Loucy (cell line): ENCODE measurements around the gene APMAP.

Experiments used
- H2AFZ ChIP-seq: fragments of 200-600 bp; sonication (generic); 2 replicates; pipeline ENCODE4 v1.6.0; 2016; ENCODE audit warnings: antibody characterized with exemption, mild to moderate bottlenecking, low read length, moderate library complexity
- H3F3A ChIP-seq: fragments of 200-600 bp; 2 replicates; pipeline ENCODE4 v1.6.0; 2016; ENCODE audit warnings: antibody characterized with exemption, low read depth, mild to moderate bottlenecking
- H3K27me3 ChIP-seq: fragments of 200-600 bp; sonication (generic); 2 replicates; pipeline ENCODE4 v1.6.1; 2014; ENCODE audit warnings: low read length, mild to moderate bottlenecking; ENCODE audit not compliant: insufficient read depth, poor library complexity, severe bottlenecking
- H3K36me3 ChIP-seq: fragments of 200-600 bp; sonication (generic); 2 replicates; pipeline ENCODE4 v1.6.1; 2016; ENCODE audit warnings: low read length; ENCODE audit not compliant: insufficient read depth
- H3K4me1 ChIP-seq: fragments of 200-600 bp; sonication (generic); 2 replicates; pipeline ENCODE4 v1.5.1; 2014; ENCODE audit warnings: low read length, mild to moderate bottlenecking; ENCODE audit not compliant: insufficient read depth, poor library complexity, severe bottlenecking
- H3K4me2 ChIP-seq: fragments of 200-600 bp; sonication (generic); 2 replicates; pipeline ENCODE4 v1.6.0; 2014; ENCODE audit warnings: antibody characterized with exemption, low read length, low read depth, mild to moderate bottlenecking; ENCODE audit not compliant: poor library complexity, severe bottlenecking
- H3K4me3 ChIP-seq: fragments of 200-600 bp; sonication (generic); 2 replicates; pipeline ENCODE4 v1.5.1; 2014; ENCODE audit warnings: low read length, mild to moderate bottlenecking, mixed read lengths; ENCODE audit not compliant: poor library complexity, severe bottlenecking
- H3K79me2 ChIP-seq: fragments of 200-600 bp; sonication (generic); 2 replicates; pipeline ENCODE4 v1.6.1; 2014; ENCODE audit warnings: low read length; ENCODE audit not compliant: insufficient read depth
- H3K9ac ChIP-seq: fragments of 200-600 bp; sonication (generic); 2 replicates; pipeline ENCODE4 v1.6.0; 2014; ENCODE audit warnings: mild to moderate bottlenecking, low read depth, low read length, moderate library complexity; ENCODE audit not compliant: poor library complexity, severe bottlenecking
- H3K9me2 ChIP-seq: fragments of 200-600 bp; sonication (generic); replicated peaks from 2 replicates; pipeline ENCODE4 v1.6.1; 2016; ENCODE audit warnings: low read depth, low read length, mixed read lengths
- H3K9me3 ChIP-seq: fragments of 200-600 bp; sonication (generic); 2 replicates; pipeline ENCODE4 v1.6.1; 2014; ENCODE audit warnings: mild to moderate bottlenecking, antibody characterized with exemption, low read length, low read depth; ENCODE audit not compliant: insufficient read depth
- H4K20me1 ChIP-seq: fragments of 200-600 bp; sonication (generic); 2 replicates; pipeline ENCODE4 v1.6.0; 2014; ENCODE audit warnings: antibody characterized with exemption, low read length, mild to moderate bottlenecking; ENCODE audit not compliant: insufficient read depth, poor library complexity, severe bottlenecking
- CTCF ChIP-seq: fragments of 200-600 bp; sonication (generic); conservative IDR thresholded peaks from 2 replicates; pipeline ENCODE4 v1.5.1; 2014; ENCODE audit warnings: mild to moderate bottlenecking, antibody characterized with exemption, low read length
- EZH2phosphoT487 ChIP-seq: fragments of 200-600 bp; IDR thresholded peaks from 2 replicates; pipeline ENCODE4 v1.6.1; 2018; ENCODE audit warnings: antibody characterized with exemption, mild to moderate bottlenecking, moderate library complexity, borderline replicate concordance

APMAP gene

GRCh38 chr20:24977336-24977735 lies 15.2 kb downstream of the APMAP start:
- peaks cover 37% of the 10 kb centered on the region; the same call in 1 of the 2 replicates for H3K79me2 ChIP-seq
- no peak overlapping the region for H3K9ac ChIP-seq
- no peaks in the 10 kb centered on the region for H3F3A ChIP-seq
- H3K9me3 ChIP-seq: peaks cover 14% of the 10 kb centered on the region
- no peaks in the 10 kb centered on the region for H3K9me2 ChIP-seq
- no peaks in the 10 kb centered on the region for H3K27me3 ChIP-seq
- H3K4me3 ChIP-seq: no peak overlapping the region
- peaks cover 15% of the 10 kb centered on the region for H3K4me1 ChIP-seq
- no peak overlapping the region for H3K4me2 ChIP-seq
- TF ChIP-seq EZH2phosphoT487: no peak
- TF ChIP-seq CTCF: no peak
- no peaks in the 10 kb centered on the region for H4K20me1 ChIP-seq
- H2AFZ ChIP-seq: no peak overlapping the region
- peaks cover 91% of the 10 kb centered on the region for H3K36me3 ChIP-seq

GRCh38 chr20:24972341-24972740 lies 20.2 kb downstream of the APMAP start:
- H3K36me3 ChIP-seq: peaks cover 92% of the 10 kb centered on the region
- no peaks in the 10 kb centered on the region for H3K9me2 ChIP-seq
- H3K9ac ChIP-seq: no peak overlapping the region
- H3K4me2 ChIP-seq: no peak overlapping the region
- no peaks in the 10 kb centered on the region for H4K20me1 ChIP-seq
- no peak overlapping the region for H2AFZ ChIP-seq
- H3F3A ChIP-seq: no peaks in the 10 kb centered on the region
- H3K79me2 ChIP-seq: peaks cover 6% of the 10 kb centered on the region; the same call in 1 of the 2 replicates
- H3K4me3 ChIP-seq: no peak overlapping the region
- TF ChIP-seq CTCF: no peak
- TF ChIP-seq EZH2phosphoT487: no peak
- peaks cover 14% of the 10 kb centered on the region for H3K9me3 ChIP-seq
- H3K4me1 ChIP-seq: no peaks in the 10 kb centered on the region
- H3K27me3 ChIP-seq: no peaks in the 10 kb centered on the region

- Histone ChIP-seq H3K4me1 (no peaks in the 10 kb centered on the region), H3K9me2 (no peaks in the 10 kb centered on the region), H3K4me3 (no peak overlapping the region), H3K9ac (no peak overlapping the region), H3K36me3 (peaks cover 89% of the 10 kb centered on the region), H3K9me3 (peaks cover 11% of the 10 kb centered on the region), H3F3A (no peaks in the 10 kb centered on the region), H2AFZ (no peak overlapping the region), H3K4me2 (no peak overlapping the region), H3K79me2 (peaks cover 6% of the 10 kb centered on the region; the same call in 1 of the 2 replicates), H4K20me1 (no peaks in the 10 kb centered on the region), H3K27me3 (no peaks in the 10 kb centered on the region)
- TF ChIP-seq CTCF (no peak), EZH2phosphoT487 (no peak)
Observed at GRCh38 chr20:24971376-24972101, 21.0 kb downstream of the APMAP start.
